ENCODE measurements around the gene SH3RF3.
A peak's percentile ranks its signal among the peaks of the same experiment; 100 is the strongest.

The SH3RF3 gene

GRCh38 chr2:109507217-109507616 is 378.2 kb downstream of the SH3RF3 start:
- DNase-seq, result no peak
- TF ChIP-seq POLR2A (IDR thresholded peaks at IDR 0.05; ENCODE audit: low read length), result no peak
- no peak for TF ChIP-seq GATA1 (IDR thresholded peaks at IDR 0.05; ENCODE audit: low read depth, low read length)

- DNase-seq, result no peak
These were observed 378.8 kb downstream of the SH3RF3 start for GRCh38 chr2:109507828-109508227.

GRCh38 chr2:109508556-109508955 is 379.6 kb downstream of the SH3RF3 start:
- TF ChIP-seq GATA1 (IDR thresholded peaks at IDR 0.05; ENCODE audit: low read depth, low read length) (no peak), POLR2A (IDR thresholded peaks at IDR 0.05; ENCODE audit: low read length) (no peak)
- peak; percentile 5 to 44 for DNase-seq

More at GRCh38 chr2:109507828-109508227, 378.8 kb downstream of the SH3RF3 start:
- no peak for TF ChIP-seq GATA1 (IDR thresholded peaks at IDR 0.05; ENCODE audit: low read depth, low read length)
- no peak for TF ChIP-seq POLR2A (IDR thresholded peaks at IDR 0.05; ENCODE audit: low read length)

GRCh38 chr2:109510136-109511028 is 381.4 kb downstream of the SH3RF3 start:
- TF ChIP-seq GATA1 (IDR thresholded peaks at IDR 0.05; ENCODE audit: low read depth, low read length) (no peak), POLR2A (IDR thresholded peaks at IDR 0.05; ENCODE audit: low read length) (no peak)
- peak; percentile 44 to 69 for DNase-seq

- TF ChIP-seq GATA1 (IDR thresholded peaks at IDR 0.05; ENCODE audit: low read depth, low read length) (no peak), POLR2A (IDR thresholded peaks at IDR 0.05; ENCODE audit: low read length) (no peak)
- no peak for DNase-seq
These were observed 382.2 kb downstream of the SH3RF3 start for GRCh38 chr2:109511168-109511567.

- TF ChIP-seq GATA1 (IDR thresholded peaks at IDR 0.05; ENCODE audit: low read depth, low read length), result no peak
- no peak for TF ChIP-seq POLR2A (IDR thresholded peaks at IDR 0.05; ENCODE audit: low read length)
- DNase-seq, result no peak
These were observed 383.1 kb downstream of the SH3RF3 start for GRCh38 chr2:109512076-109512475.

- no peak for DNase-seq
- TF ChIP-seq GATA1 (IDR thresholded peaks at IDR 0.05; ENCODE audit: low read depth, low read length) (no peak), POLR2A (IDR thresholded peaks at IDR 0.05; ENCODE audit: low read length) (no peak)
These were observed 384.2 kb downstream of the SH3RF3 start for GRCh38 chr2:109513230-109513629.

- TF ChIP-seq GATA1 (IDR thresholded peaks at IDR 0.05; ENCODE audit: low read depth, low read length) (no peak), POLR2A (IDR thresholded peaks at IDR 0.05; ENCODE audit: low read length) (no peak)
- DNase-seq, result no peak
These were observed 385.0 kb downstream of the SH3RF3 start for GRCh38 chr2:109513749-109514588.

GRCh38 chr2:109514857-109515256 is 385.9 kb downstream of the SH3RF3 start:
- DNase-seq, result no peak
- no peak for TF ChIP-seq POLR2A (IDR thresholded peaks at IDR 0.05; ENCODE audit: low read length)
- no peak for TF ChIP-seq GATA1 (IDR thresholded peaks at IDR 0.05; ENCODE audit: low read depth, low read length)

GRCh38 chr2:109516445-109517117 is 387.6 kb downstream of the SH3RF3 start:
- TF ChIP-seq GATA1 (IDR thresholded peaks at IDR 0.05; ENCODE audit: low read depth, low read length) (no peak), POLR2A (IDR thresholded peaks at IDR 0.05; ENCODE audit: low read length) (no peak)
- DNase-seq, result peak; percentile 27 to 44

- DNase-seq, result no peak
- TF ChIP-seq POLR2A (IDR thresholded peaks at IDR 0.05; ENCODE audit: low read length), result no peak
- TF ChIP-seq GATA1 (IDR thresholded peaks at IDR 0.05; ENCODE audit: low read depth, low read length), result no peak
These were observed 388.3 kb downstream of the SH3RF3 start for GRCh38 chr2:109517118-109517889.

- no peak for DNase-seq
- TF ChIP-seq POLR2A (IDR thresholded peaks at IDR 0.05; ENCODE audit: low read length), result no peak
- no peak for TF ChIP-seq GATA1 (IDR thresholded peaks at IDR 0.05; ENCODE audit: low read depth, low read length)
These were observed 390.5 kb downstream of the SH3RF3 start for GRCh38 chr2:109519513-109519912.
